Lung (tissue), 12 donors: ENCODE measurements around the gene PSME3IP1. TPM values are rescaled to one million over a fixed set of nuclear protein-coding genes. Genes with fewer than 3 reads are reported as not detected.

Experiments used
- ATAC-seq: fragments of 200-7000 bp; cut with Tn5 transposase; one replicate; pipeline ENCODE4 v1.9.1; 2020; ENCODE audit warnings: moderate number of reproducible peaks; ENCODE audit not compliant: insufficient read depth, low FRiP score
- DNase-seq, 3 donors: peaks; one replicate each; pipeline ENCODE4 v3.0.0-alpha.2; 2013 to 2017
- H3K27ac ChIP-seq, 2 donors: one replicate each; pipeline ENCODE4 v1.5.1; 2013; ENCODE audit warnings: mild to moderate bottlenecking in 2 of 2, moderate library complexity in 2 of 2, control low read depth in 1 of 2, inconsistent platforms in 1 of 2, low read depth in 1 of 2, low read length in 1 of 2
- H3K27me3 ChIP-seq, 3 donors: one replicate each; pipeline ENCODE4 v1.5.1; 2013; ENCODE audit warnings: low read length in 2 of 3; ENCODE audit not compliant: control insufficient read depth in 3 of 3, insufficient read depth in 3 of 3
- H3K36me3 ChIP-seq, 4 donors: one replicate each; pipeline ENCODE4 v1.5.1; 2013; ENCODE audit warnings: low read length in 4 of 4, mild to moderate bottlenecking in 1 of 4, moderate library complexity in 1 of 4; ENCODE audit not compliant: control insufficient read depth in 4 of 4, insufficient read depth in 4 of 4
- H3K4me1 ChIP-seq, 5 donors: one replicate each; pipeline ENCODE4 v1.5.1; 2013; ENCODE audit warnings: low read length in 5 of 5, mild to moderate bottlenecking in 2 of 5, moderate library complexity in 1 of 5; ENCODE audit not compliant: control insufficient read depth in 5 of 5, insufficient read depth in 5 of 5
- H3K4me3 ChIP-seq: one replicate; pipeline ENCODE4 v1.5.1; 2013; ENCODE audit warnings: mild to moderate bottlenecking, control low read depth, moderate library complexity
- H3K9ac ChIP-seq, 2 donors: one replicate each; pipeline ENCODE4 v1.5.1; 2013; ENCODE audit warnings: low read length in 2 of 2, control low read depth in 1 of 2; ENCODE audit not compliant: insufficient read depth in 1 of 2
- H3K9me3 ChIP-seq, 4 donors: one replicate each; pipeline ENCODE4 v1.5.1; 2013; ENCODE audit warnings: low read length in 3 of 4, mild to moderate bottlenecking in 1 of 4, moderate library complexity in 1 of 4; ENCODE audit not compliant: control insufficient read depth in 4 of 4, insufficient read depth in 3 of 4
- CTCF ChIP-seq: IDR thresholded peaks from 2 replicates; pipeline ENCODE4 v1.5.1; 2012; ENCODE audit warnings: mild to moderate bottlenecking; ENCODE audit errors: control extremely low read depth, extremely low read depth
- WGBS, 2 donors: extraction: QIAGEN DNeasy Blood & Tissue Kit; methylation state at CpG; one replicate each; pipeline ENCODE4 v1.1.7; 2013; 5-methylcytosine and 5-hydroxymethylcytosine counted together
- polyA plus RNA-seq, 2 donors: library from polyadenylated mRNA; stranded (reverse); fragments of 200-250 nt; gene quantifications; one replicate each; pipeline ENCODE4 v1.2.1, GENCODE V29; 2013
- total RNA-seq, 2 donors: library from RNA; depleted of rRNA in 1 of 2; stranded (reverse); fragments of >200 nt in 1 of 2; gene quantifications; one replicate each; pipeline ENCODE4 v1.2.1, GENCODE V29; 2014 to 2021
- donor health status: control.
- donor health status: control.
- donor health status: Bipolar disorder and iron deficiency.
- donor health status: healthy.
- donor health status: DM: yes; HTN: yes; CAD: no.

The PSME3IP1 gene
- total and polyA plus RNA-seq, 4 donors, result 59.3 to 83.1 (median 63.1) TPM

GRCh38 chr16:57126411-57126810 lies 59.4 kb downstream of the PSME3IP1 start:
- Histone ChIP-seq H3K4me1 (peaks cover 0 to 8% (median 0%) of the 10 kb centered on the region in 5 donors), H3K27ac (no peak overlapping the region), H3K36me3 (peaks cover 0 to 19% (median 11%) of the 10 kb centered on the region in 4 donors), H3K9ac (no peak overlapping the region), H3K9me3 (no peaks in the 10 kb centered on the region), H3K4me3 (no peak overlapping the region), H3K27me3 (no peaks in the 10 kb centered on the region)
- no peak for TF ChIP-seq CTCF
- 70 to 81% methylated on average over 4 of the region's 4 CpGs for WGBS, 2 donors
- DNase-seq (no peak), ATAC-seq (no peak)

- WGBS, 2 donors, result 97 to 98% methylated on average over 4 of the region's 4 CpGs
- no peaks in the 10 kb centered on the region for H3K9me3 ChIP-seq
- peaks cover 0 to 8% (median 0%) of the 10 kb centered on the region in 5 donors for H3K4me1 ChIP-seq
- no peak for ATAC-seq
- TF ChIP-seq CTCF, result no peak
- H3K36me3 ChIP-seq, result peaks cover 0 to 23% (median 11%) of the 10 kb centered on the region in 4 donors
- H3K9ac ChIP-seq, result no peak overlapping the region
- no peak overlapping the region for H3K27ac ChIP-seq
- no peaks in the 10 kb centered on the region for H3K27me3 ChIP-seq
- DNase-seq, result no peak
- H3K4me3 ChIP-seq, result no peak overlapping the region
These were observed 59.9 kb downstream of the PSME3IP1 start for GRCh38 chr16:57125969-57126368.

GRCh38 chr16:57125376-57125775 lies 60.5 kb downstream of the PSME3IP1 start:
- no peak for TF ChIP-seq CTCF
- DNase-seq (no peak), ATAC-seq (no peak)
- WGBS, 2 donors, result 86 to 97% methylated on average over 4 of the region's 4 CpGs
- no peak overlapping the region for H3K4me3 ChIP-seq
- H3K4me1 ChIP-seq, result peaks cover 0 to 8% (median 0%) of the 10 kb centered on the region in 5 donors
- no peaks in the 10 kb centered on the region for H3K9me3 ChIP-seq
- no peaks in the 10 kb centered on the region for H3K27me3 ChIP-seq
- H3K36me3 ChIP-seq, result peaks cover 0 to 28% (median 11%) of the 10 kb centered on the region in 4 donors
- H3K9ac ChIP-seq, result no peak overlapping the region
- no peak overlapping the region for H3K27ac ChIP-seq
